ENCODE measurements around the gene EPHA8. TPM values are rescaled to one million over a fixed set of nuclear protein-coding genes. Genes with fewer than 3 reads are reported as not detected.

The EPHA8 gene
- total and polyA plus RNA-seq, 2 of the 13 experiments (the other 11 are each of a cell fraction or from before 2014, with no cell fraction given) = not detected

- no peak for ATAC-seq
- TF ChIP-seq GABPB1 (CRISPR knock-in tag; IDR thresholded peaks at IDR 0.05) = no peak
- no peak for FAIRE-seq
- H3K9ac ChIP-seq (ENCODE audit: insufficient read depth, low read depth, low read length) = no peak overlapping the region
- intact Hi-C loops (cut with micrococcal nuclease; ENCODE audit: unreplicated experiment) = no loop called here
- no peak overlapping the region for H2AFZ ChIP-seq (ENCODE audit: low read length)
- no peak overlapping the region for H3K4me2 ChIP-seq (ENCODE audit: low read depth, low read length)
- no peaks in the 10 kb centered on the region for H3K4me1 ChIP-seq (ENCODE audit: insufficient read depth, low read length)
- DNase-seq (ENCODE audit: low spot score) = no peak
- H4K20me1 ChIP-seq (ENCODE audit: insufficient read depth, low read length) = no peaks in the 10 kb centered on the region
- 9% methylated on average over 6 of the region's 7 CpGs for WGBS (ENCODE audit: low lambda C conversion rate)
- POLR2A ChIA-PET = no interaction called here
- no peak overlapping the region for H3K4me3 ChIP-seq (replicated peaks in 1 of 3; ENCODE audit: insufficient read depth in 1 of 3, low read depth in 2 of 3, low read length in 3 of 3)
- no peaks in the 10 kb centered on the region for H3K36me3 ChIP-seq (replicated peaks in 1 of 2; ENCODE audit: control insufficient read depth in 1 of 2, insufficient read depth in 2 of 2, low read length in 2 of 2)
- H3K9me3 ChIP-seq (ENCODE audit: low read length) = no peaks in the 10 kb centered on the region
- H3K27ac ChIP-seq (ENCODE audit: extremely low read length, insufficient read depth, low read length) = no peak overlapping the region
- in situ Hi-C loops (cut with HindIII; ENCODE audit: extremely low pct_ligation_motif_present, low pct_unique_long_range_greater_than_20kb) = no loop called here
- peaks cover 0 to 43% of the 10 kb centered on the region in 2 experiments; a peak in 2 of 5 replicates for H3K27me3 ChIP-seq (ENCODE audit: control insufficient read depth in 1 of 2, insufficient read depth in 2 of 2, low read length in 2 of 2)
- H3K79me2 ChIP-seq (ENCODE audit: insufficient read depth, low read length) = no peaks in the 10 kb centered on the region
- CTCF ChIA-PET (ENCODE audit: low intra/inter-chr PET ratio, low total read pairs) = no interaction called here
- BruUV-seq (replicated peaks) = no TSS peak
Measured at GRCh38 chr1:22635436-22635835, 72.1 kb downstream of the EPHA8 start.

- TF ChIP-seq ZNF264 (CRISPR knock-in tag; IDR thresholded peaks at IDR 0.05) = no peak
- no peak for TF ChIP-seq MTA3 (CRISPR knock-in tag; IDR thresholded peaks at IDR 0.05)
- intact Hi-C loops (cut with micrococcal nuclease; ENCODE audit: unreplicated experiment) = no loop called here
- Histone ChIP-seq H3K27me3 (ENCODE audit: control insufficient read depth in 1 of 2, insufficient read depth in 2 of 2, low read length in 2 of 2) (peaks cover 0 to 37% of the 10 kb centered on the region in 2 experiments; a peak in 2 of 5 replicates), H2AFZ (ENCODE audit: low read length) (no peak within 1 kb of the TSS), H3K4me2 (ENCODE audit: low read depth, low read length) (no peak within 1 kb of the TSS), H3K36me3 (replicated peaks in 1 of 2; ENCODE audit: control insufficient read depth in 1 of 2, insufficient read depth in 2 of 2, low read length in 2 of 2) (no peaks in the 10 kb centered on the region), H3K79me2 (ENCODE audit: insufficient read depth, low read length) (no peaks in the 10 kb centered on the region), H3K9me3 (ENCODE audit: low read length) (no peaks in the 10 kb centered on the region), H3K27ac (ENCODE audit: extremely low read length, insufficient read depth, low read length) (no peak within 1 kb of the TSS), H3K4me3 (replicated peaks in 1 of 3; ENCODE audit: insufficient read depth in 1 of 3, low read depth in 2 of 3, low read length in 3 of 3) (no peak within 1 kb of the TSS), H3K9ac (ENCODE audit: insufficient read depth, low read depth, low read length) (no peak within 1 kb of the TSS), H4K20me1 (ENCODE audit: insufficient read depth, low read length) (no peaks in the 10 kb centered on the region), H3K4me1 (ENCODE audit: insufficient read depth, low read length) (no peaks in the 10 kb centered on the region)
- in situ Hi-C loops (cut with HindIII; ENCODE audit: extremely low pct_ligation_motif_present, low pct_unique_long_range_greater_than_20kb) = no loop called here
- CTCF ChIA-PET (ENCODE audit: low intra/inter-chr PET ratio, low total read pairs) = no interaction called here
- DNase-seq (ENCODE audit: low spot score) (no peak), FAIRE-seq (no peak), ATAC-seq (no peak)
- BruUV-seq (replicated peaks) = no TSS peak
- 7% methylated on average over 5 of the region's 5 CpGs for WGBS (ENCODE audit: low lambda C conversion rate)
- POLR2A ChIA-PET = no interaction called here
Measured at GRCh38 chr1:22636353-22636752, 73.1 kb downstream of the EPHA8 start, which contains the start of gene C1QA. TSS of gene C1QA (plus strand) at chr1:22636628. CDS start at chr1:22637617, 989 bp downstream.
